Measurements from ENCODE around the gene GSTT2.

DNA sequence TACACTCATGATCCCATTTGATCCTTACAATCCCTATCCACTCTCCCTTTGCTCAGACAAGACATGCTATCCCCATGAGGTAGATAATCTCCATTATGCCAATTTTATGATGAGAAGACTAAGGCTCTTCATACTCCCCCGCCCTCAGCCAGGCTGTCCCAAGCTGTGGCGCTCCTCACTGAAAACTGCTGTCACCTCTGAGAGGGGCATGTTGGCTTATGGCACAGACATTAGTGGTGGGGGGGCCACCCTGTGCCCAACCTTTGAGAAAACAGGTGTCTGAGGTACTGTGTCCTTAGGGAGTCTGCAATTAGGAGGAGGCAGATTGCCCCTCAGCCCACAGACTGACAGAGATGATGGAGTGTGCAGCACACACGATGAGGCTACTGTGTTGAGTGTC lies 10.9 kb upstream of the GSTT2 start:
- TF ChIP-seq POLR2A (IDR thresholded peaks at IDR 0.05): no peak
- no peak for TF ChIP-seq CTCF (IDR thresholded peaks at IDR 0.05)

Data from heart left ventricle (tissue), 13 donors.